ENCODE data around the gene PCDHGB7. TPM values are rescaled to one million over a fixed set of nuclear protein-coding genes. Genes with fewer than 3 reads are reported as not detected.

Gene PCDHGB7
- total RNA-seq, 1 experiment from 2014 or later: 0.07 TPM

Other genes with a start within 250 kb of the PCDHGB7 start
- gene PCDHB7, start 245.0 kb upstream of the PCDHGB7 start, total RNA-seq (2022; extraction: Qiagen RNA extraction): 0.03 TPM in 1 of 5 replicates, not detected in the others
- gene PCDHB8, start 239.9 kb upstream of the PCDHGB7 start, total RNA-seq (2022; extraction: Qiagen RNA extraction): 0.29 to 0.41 TPM (median 0.32 TPM) in 5 replicates
- 0.06 to 0.10 TPM (median 0.06 TPM) in 5 replicates for gene PCDHB16, start 235.3 kb upstream of the PCDHGB7 start, total RNA-seq (2022; extraction: Qiagen RNA extraction)
- gene PCDHB9, start 230.5 kb upstream of the PCDHGB7 start, total RNA-seq (2022; extraction: Qiagen RNA extraction): 0.02 to 0.09 TPM (median 0.06 TPM) in 4 of 5 replicates, not detected in the other
- gene PCDHB10, start 225.3 kb upstream of the PCDHGB7 start, total RNA-seq (2022; extraction: Qiagen RNA extraction): 0.02 to 0.03 TPM in 2 of 5 replicates, not detected in the others
- gene PCDHB11, start 218.1 kb upstream of the PCDHGB7 start, total RNA-seq (2022; extraction: Qiagen RNA extraction): 0.05 to 0.11 TPM (median 0.07 TPM) in 5 replicates
- gene PCDHB12, start 209.0 kb upstream of the PCDHGB7 start, total RNA-seq (2022; extraction: Qiagen RNA extraction): 0.03 to 0.04 TPM in 2 of 5 replicates, not detected in the others
- gene PCDHB13, start 203.8 kb upstream of the PCDHGB7 start, total RNA-seq (2022; extraction: Qiagen RNA extraction): 0.03 to 0.10 TPM (median 0.05 TPM) in 5 replicates
- gene PCDHB14, start 194.3 kb upstream of the PCDHGB7 start, total RNA-seq (2022; extraction: Qiagen RNA extraction): 0.05 to 0.16 TPM (median 0.07 TPM) in 5 replicates
- 0.02 to 0.07 TPM (median 0.06 TPM) in 3 of 5 replicates, not detected in the others for gene PCDHB15, start 172.3 kb upstream of the PCDHGB7 start, total RNA-seq (2022; extraction: Qiagen RNA extraction)
- 0.05 TPM in 1 of 5 replicates, not detected in the others for gene SLC25A2, start 113.6 kb upstream of the PCDHGB7 start, total RNA-seq (2022; extraction: Qiagen RNA extraction)
- gene TAF7, start 96.9 kb upstream of the PCDHGB7 start, total RNA-seq (2022; extraction: Qiagen RNA extraction): 61.5 to 85.8 TPM (median 70.6 TPM) in 5 replicates
- gene PCDHGA1, start 87.2 kb upstream of the PCDHGB7 start, total RNA-seq (2022; extraction: Qiagen RNA extraction): 0.30 to 0.39 TPM (median 0.37 TPM) in 5 replicates
- 0.55 to 0.78 TPM (median 0.63 TPM) in 5 replicates for gene PCDHGA2, start 78.9 kb upstream of the PCDHGB7 start, total RNA-seq (2022; extraction: Qiagen RNA extraction)
- 0.04 to 0.07 TPM in 2 of 5 replicates, not detected in the others for gene PCDHGA3, start 73.8 kb upstream of the PCDHGB7 start, total RNA-seq (2022; extraction: Qiagen RNA extraction)
- gene PCDHGB1, start 67.6 kb upstream of the PCDHGB7 start, total RNA-seq (2022; extraction: Qiagen RNA extraction): 1.3 to 2.0 TPM (median 1.8 TPM) in 5 replicates
- gene PCDHGA4, start 62.7 kb upstream of the PCDHGB7 start, total RNA-seq (2022; extraction: Qiagen RNA extraction): 0.07 to 0.17 TPM (median 0.16 TPM) in 5 replicates
- gene PCDHGB2, start 57.7 kb upstream of the PCDHGB7 start, total RNA-seq (2022; extraction: Qiagen RNA extraction): 0.06 to 0.12 TPM (median 0.08 TPM) in 5 replicates
- gene PCDHGA5, start 53.5 kb upstream of the PCDHGB7 start, total RNA-seq (2022; extraction: Qiagen RNA extraction): 0.07 to 0.24 TPM (median 0.15 TPM) in 5 replicates
- 0.17 to 0.33 TPM (median 0.24 TPM) in 5 replicates for gene PCDHGB3, start 47.4 kb upstream of the PCDHGB7 start, total RNA-seq (2022; extraction: Qiagen RNA extraction)
- 0.13 to 0.27 TPM (median 0.22 TPM) in 5 replicates for gene PCDHGA6, start 43.8 kb upstream of the PCDHGB7 start, total RNA-seq (2022; extraction: Qiagen RNA extraction)
- 0.82 to 1.0 TPM (median 0.97 TPM) in 5 replicates for gene PCDHGA7, start 34.9 kb upstream of the PCDHGB7 start, total RNA-seq (2022; extraction: Qiagen RNA extraction)
- gene PCDHGB4, start 30.0 kb upstream of the PCDHGB7 start, total RNA-seq (2022; extraction: Qiagen RNA extraction): 0.70 to 1.0 TPM (median 0.98 TPM) in 5 replicates
- gene PCDHGA8, start 25.0 kb upstream of the PCDHGB7 start, total RNA-seq (2022; extraction: Qiagen RNA extraction): 0.02 to 0.08 TPM (median 0.03 TPM) in 5 replicates
- gene PCDHGB5, start 19.7 kb upstream of the PCDHGB7 start, total RNA-seq (2022; extraction: Qiagen RNA extraction): 2.1 to 2.6 TPM (median 2.4 TPM) in 5 replicates
- gene PCDHGA9, start 14.9 kb upstream of the PCDHGB7 start, total RNA-seq (2022; extraction: Qiagen RNA extraction): 0.02 to 0.09 TPM (median 0.05 TPM) in 4 of 5 replicates, not detected in the other
- 0.03 to 0.14 TPM (median 0.09 TPM) in 5 replicates for gene PCDHGB6, start 9.7 kb upstream of the PCDHGB7 start, total RNA-seq (2022; extraction: Qiagen RNA extraction)
- 0.01 to 0.02 TPM (median 0.02 TPM) in 3 of 5 replicates, not detected in the others for gene PCDHGA10, start 4.7 kb upstream of the PCDHGB7 start, total RNA-seq (2022; extraction: Qiagen RNA extraction)
- gene PCDHGA11, start 3.4 kb downstream of the PCDHGB7 start, total RNA-seq (2022; extraction: Qiagen RNA extraction): 0.02 to 0.03 TPM (median 0.02 TPM) in 4 of 5 replicates, not detected in the other
- gene PCDHGA12, start 12.8 kb downstream of the PCDHGB7 start, total RNA-seq (2022; extraction: Qiagen RNA extraction): 0.02 to 0.03 TPM in 2 of 5 replicates, not detected in the others
- 5.0 to 6.7 TPM (median 5.6 TPM) in 5 replicates for gene PCDHGC3, start 58.3 kb downstream of the PCDHGB7 start, total RNA-seq (2022; extraction: Qiagen RNA extraction)
- gene PCDHGC4, start 67.4 kb downstream of the PCDHGB7 start, total RNA-seq (2022; extraction: Qiagen RNA extraction): 0.01 to 0.05 TPM (median 0.03 TPM) in 3 of 5 replicates, not detected in the others
- 0.02 to 0.03 TPM (median 0.03 TPM) in 3 of 5 replicates, not detected in the others for gene PCDHGC5, start 71.4 kb downstream of the PCDHGB7 start, total RNA-seq (2022; extraction: Qiagen RNA extraction)
- gene DIAPH1, start 201.3 kb downstream of the PCDHGB7 start, total RNA-seq (2022; extraction: Qiagen RNA extraction): 98.1 to 105 TPM (median 101 TPM) in 5 replicates
- 46.2 to 54.2 TPM (median 48.7 TPM) in 5 replicates for gene HDAC3, start 219.2 kb downstream of the PCDHGB7 start, total RNA-seq (2022; extraction: Qiagen RNA extraction)
- gene RELL2, start 219.3 kb downstream of the PCDHGB7 start, total RNA-seq (2022; extraction: Qiagen RNA extraction): 2.9 to 5.2 TPM (median 4.9 TPM) in 5 replicates
- gene FCHSD1, start 233.7 kb downstream of the PCDHGB7 start, total RNA-seq (2022; extraction: Qiagen RNA extraction): 6.9 to 13.2 TPM (median 10.0 TPM) in 5 replicates